AG09319 (cell line): ENCODE measurements around the gene ZCCHC24.

Experiments
- DNase-seq: peaks from one replicate; pipeline ENCODE4 v3.0.0-alpha.2; 2010; ENCODE audit warnings: low read depth; ENCODE audit errors: extremely low read depth
- CTCF ChIP-seq: IDR thresholded peaks from 2 replicates; pipeline ENCODE4 v1.5.1; 2011; ENCODE audit warnings: low read depth, mild to moderate bottlenecking, inconsistent platforms, low read length, moderate library complexity

The ZCCHC24 gene

GRCh38 chr10:79409726-79410085 lies 35.7 kb downstream of the ZCCHC24 start:
- no peak for TF ChIP-seq CTCF
- DNase-seq, result no peak

- DNase-seq, result no peak
- TF ChIP-seq CTCF, result no peak
Observed at GRCh38 chr10:79409038-79409725, 36.2 kb downstream of the ZCCHC24 start.

GRCh38 chr10:79407811-79408795 lies 37.3 kb downstream of the ZCCHC24 start:
- peak; percentile 57 for DNase-seq

GRCh38 chr10:79407423-79407796 lies 38.0 kb downstream of the ZCCHC24 start:
- DNase-seq, result no peak
- no peak for TF ChIP-seq CTCF

More at GRCh38 chr10:79407811-79408795, 37.3 kb downstream of the ZCCHC24 start:
- no peak for TF ChIP-seq CTCF

- DNase-seq, result no peak
- no peak for TF ChIP-seq CTCF
Observed at GRCh38 chr10:79406683-79407422, 38.6 kb downstream of the ZCCHC24 start.

GRCh38 chr10:79405995-79406515 lies 39.4 kb downstream of the ZCCHC24 start:
- no peak for DNase-seq
- TF ChIP-seq CTCF, result no peak
